ENCODE data around the gene IGFBP1. TPM values are rescaled to one million over a fixed set of nuclear protein-coding genes. Genes with fewer than 3 reads are reported as not detected.

The IGFBP1 gene
- total and polyA plus RNA-seq, 2 donors (not counting 1 experiment from before 2014, with no cell fraction given) = not detected

- H3K27ac ChIP-seq (ENCODE audit: low read length in 2 of 2) = no peak overlapping the region
- no peak overlapping the region for H3K4me2 ChIP-seq (replicated peaks; ENCODE audit: low read depth, low read length, poor library complexity, severe bottlenecking)
- H2AFZ ChIP-seq (ENCODE audit: insufficient read depth, low read depth, low read length, poor library complexity, severe bottlenecking) = no peak overlapping the region
- H3K9me3 ChIP-seq (ENCODE audit: control extremely low read depth in 1 of 3, control insufficient read depth in 2 of 3, insufficient read depth in 1 of 3, low read length in 2 of 3) = no peaks in the 10 kb centered on the region
- no peak overlapping the region for H3K27ac Mint-ChIP-seq
- H3K36me3 ChIP-seq (replicated peaks in 1 of 2; ENCODE audit: control extremely low read depth in 1 of 2, control insufficient read depth in 1 of 2, extremely low read depth in 1 of 2, insufficient read depth in 2 of 2, low read length in 1 of 2) = no peaks in the 10 kb centered on the region
- H3K9ac ChIP-seq (ENCODE audit: low read length) = no peak overlapping the region
- no peaks in the 10 kb centered on the region for H4K20me1 ChIP-seq (ENCODE audit: control insufficient read depth, insufficient read depth, low read length, poor library complexity, severe bottlenecking)
- H3K27me3 Mint-ChIP-seq = peaks cover 67% of the 10 kb centered on the region
- intact Hi-C loops (cut with micrococcal nuclease) = no loop called here
- no peaks in the 10 kb centered on the region for H3K4me1 Mint-ChIP-seq
- CTCF ChIA-PET = no interaction called here
- no peak for TF ChIP-seq EZH2 (IDR thresholded peaks at IDR 0.05; ENCODE audit: borderline replicate concordance, insufficient read depth, low read depth, low read length, poor library complexity, severe bottlenecking)
- no peak for TF ChIP-seq CTCF (IDR thresholded peaks at IDR 0.05)
- H3K79me2 ChIP-seq (ENCODE audit: control insufficient read depth, insufficient read depth, low read length) = no peaks in the 10 kb centered on the region
- ATAC-seq (ENCODE audit: low read depth) = no peak
- no CpG with 5 or more reads among the region's 1 CpG for WGBS (ENCODE audit: insufficient coverage)
- no peak for DNase-seq
- H3K27me3 ChIP-seq (replicated peaks in 1 of 4; ENCODE audit: control extremely low read depth in 1 of 4, control insufficient read depth in 3 of 4, insufficient read depth in 4 of 4, low read length in 3 of 4) = peaks cover 0 to 17% (median 13%) of the 10 kb centered on the region in 4 experiments
- no peaks in the 10 kb centered on the region for H3K4me1 ChIP-seq (ENCODE audit: control insufficient read depth in 2 of 2, insufficient read depth in 2 of 2, low read length in 2 of 2)
- no peak overlapping the region for H3K4me3 ChIP-seq (ENCODE audit: control extremely low read depth in 1 of 5, extremely low read depth in 1 of 5, insufficient read depth in 1 of 5, low read depth in 2 of 5, low read length in 4 of 5)
- no peaks in the 10 kb centered on the region for H3K9me3 Mint-ChIP-seq (ENCODE audit: insufficient read depth)
- H3K4me3 Mint-ChIP-seq = no peak overlapping the region
- POLR2A ChIA-PET = no interaction called here
These were observed 8.9 kb downstream of the IGFBP1 start for GRCh38 chr7:45897042-45897690.

- no peak for ATAC-seq (ENCODE audit: low read depth)
- no peaks in the 10 kb centered on the region for H4K20me1 ChIP-seq (ENCODE audit: control insufficient read depth, insufficient read depth, low read length, poor library complexity, severe bottlenecking)
- peaks cover 0 to 17% (median 13%) of the 10 kb centered on the region in 4 experiments for H3K27me3 ChIP-seq (replicated peaks in 1 of 4; ENCODE audit: control extremely low read depth in 1 of 4, control insufficient read depth in 3 of 4, insufficient read depth in 4 of 4, low read length in 3 of 4)
- ChIA-PET CTCF (no interaction called here), POLR2A (no interaction called here)
- H3K27me3 Mint-ChIP-seq = peaks cover 67% of the 10 kb centered on the region
- H3K9me3 ChIP-seq (ENCODE audit: control extremely low read depth in 1 of 3, control insufficient read depth in 2 of 3, insufficient read depth in 1 of 3, low read length in 2 of 3) = peaks cover 0 to 5% (median 0%) of the 10 kb centered on the region in 3 donors
- no peaks in the 10 kb centered on the region for H3K79me2 ChIP-seq (ENCODE audit: control insufficient read depth, insufficient read depth, low read length)
- no peak overlapping the region for H3K4me2 ChIP-seq (replicated peaks; ENCODE audit: low read depth, low read length, poor library complexity, severe bottlenecking)
- WGBS (ENCODE audit: insufficient coverage) = 100% methylated on average over 1 of the region's 2 CpGs
- H3K27ac Mint-ChIP-seq = no peak overlapping the region
- H3K4me1 ChIP-seq (ENCODE audit: control insufficient read depth in 2 of 2, insufficient read depth in 2 of 2, low read length in 2 of 2) = no peaks in the 10 kb centered on the region
- no peak overlapping the region for H3K4me3 Mint-ChIP-seq
- H3K27ac ChIP-seq (ENCODE audit: low read length in 2 of 2) = no peak overlapping the region
- no peaks in the 10 kb centered on the region for H3K36me3 ChIP-seq (replicated peaks in 1 of 2; ENCODE audit: control extremely low read depth in 1 of 2, control insufficient read depth in 1 of 2, extremely low read depth in 1 of 2, insufficient read depth in 2 of 2, low read length in 1 of 2)
- no peaks in the 10 kb centered on the region for H3K9me3 Mint-ChIP-seq (ENCODE audit: insufficient read depth)
- no peak overlapping the region for H2AFZ ChIP-seq (ENCODE audit: insufficient read depth, low read depth, low read length, poor library complexity, severe bottlenecking)
- H3K4me3 ChIP-seq (ENCODE audit: control extremely low read depth in 1 of 5, extremely low read depth in 1 of 5, insufficient read depth in 1 of 5, low read depth in 2 of 5, low read length in 4 of 5) = no peak overlapping the region
- no peak for DNase-seq
- intact Hi-C loops (cut with micrococcal nuclease) = no loop called here
- H3K9ac ChIP-seq (ENCODE audit: low read length) = no peak overlapping the region
- no peak for TF ChIP-seq EZH2 (IDR thresholded peaks at IDR 0.05; ENCODE audit: borderline replicate concordance, insufficient read depth, low read depth, low read length, poor library complexity, severe bottlenecking)
- no peak for TF ChIP-seq CTCF (IDR thresholded peaks at IDR 0.05)
- no peaks in the 10 kb centered on the region for H3K4me1 Mint-ChIP-seq
These were observed 9.9 kb downstream of the IGFBP1 start for GRCh38 chr7:45898222-45898621.

Measured in B cell (primary cell).